Thoracic aorta (tissue), 2 donors: ENCODE measurements around the gene STK39. TPM values are rescaled to one million over a fixed set of nuclear protein-coding genes. Genes with fewer than 3 reads are reported as not detected.

Source experiments
- ATAC-seq: fragments of 150-250 bp; one replicate; pipeline ENCODE4 v1.8.0; 2017; ENCODE audit warnings: low read depth; ENCODE audit not compliant: insufficient number of reproducible peaks, low FRiP score
- DNase-seq: peaks from one replicate; pipeline ENCODE4 v3.0.0-alpha.2; 2020; ENCODE audit warnings: low spot score
- H3K27ac ChIP-seq, 2 donors: fragments of 200-600 bp; sonication (generic); 1 replicate in 1 of 2; 2 replicates in 1 of 2; pipeline ENCODE4 v1.5.1; 2016; ENCODE audit warnings: mild to moderate bottlenecking in 2 of 2, moderate library complexity in 2 of 2
- H3K27me3 ChIP-seq: fragments of 200-600 bp; sonication (generic); replicated peaks from 2 replicates; pipeline ENCODE4 v1.6.0; 2016; ENCODE audit warnings: mild to moderate bottlenecking; ENCODE audit not compliant: insufficient read depth
- H3K36me3 ChIP-seq: fragments of 200-600 bp; sonication (generic); one replicate; pipeline ENCODE4 v1.5.1; 2016
- H3K4me1 ChIP-seq, 2 donors: fragments of 200-600 bp; sonication (generic); 1 replicate in 1 of 2; 2 replicates in 1 of 2; pipeline versions ENCODE4 v1.5.1 to v1.6.0; 2016; ENCODE audit warnings: low read depth in 2 of 2, mild to moderate bottlenecking in 1 of 2; ENCODE audit not compliant: control insufficient read depth in 1 of 2
- H3K4me3 ChIP-seq: fragments of 200-600 bp; sonication (generic); 2 replicates; pipeline ENCODE4 v1.5.1; 2016; ENCODE audit warnings: mild to moderate bottlenecking
- H3K9me3 ChIP-seq: fragments of 200-600 bp; sonication (generic); 2 replicates; pipeline ENCODE4 v1.5.1; 2016
- total RNA-seq, 2 donors: library from RNA; depleted of rRNA; stranded (reverse); fragments of >200 nt; gene quantifications; one replicate each; pipeline versions ENCODE4 v1.1.0 to v1.2.3, GENCODE V29; 2016
- TF ChIP-seq, protein P1 (sequence below): fragments of 200-600 bp; sonication (generic); IDR thresholded peaks from one replicate; pipeline ENCODE4 v1.5.1; 2019; ENCODE audit warnings: antibody characterized with exemption

Gene STK39
- total RNA-seq, 2 donors from 2014 or later = 11.5 to 18.5 TPM

DNA sequence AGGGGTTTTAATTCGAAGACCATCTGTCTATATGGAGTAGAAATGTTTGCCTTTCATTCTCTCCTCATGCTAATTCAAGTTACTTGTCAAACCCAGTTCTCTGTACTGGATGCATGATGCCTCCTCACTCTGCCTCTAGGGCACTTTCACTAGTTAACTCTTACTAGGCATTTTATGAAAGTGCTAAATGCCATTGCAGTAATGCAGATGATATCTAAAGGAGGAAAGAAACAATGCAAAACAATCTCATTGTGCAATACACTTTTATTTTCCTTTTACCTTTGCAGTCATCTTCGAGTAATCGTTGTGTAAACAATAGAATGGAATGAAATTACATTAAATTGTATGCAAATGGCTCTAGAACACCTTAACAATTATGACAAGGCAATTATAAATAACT lies 293.6 kb downstream of the STK39 start:
- DNase-seq (no peak), ATAC-seq (no peak)
- Histone ChIP-seq H3K27me3 (no peaks in the 10 kb centered on the region), H3K27ac (no peak overlapping the region), H3K9me3 (no peaks in the 10 kb centered on the region), H3K4me1 (no peaks in the 10 kb centered on the region), H3K36me3 (no peaks in the 10 kb centered on the region), H3K4me3 (no peak overlapping the region)
- TF ChIP-seq, protein P1, sequence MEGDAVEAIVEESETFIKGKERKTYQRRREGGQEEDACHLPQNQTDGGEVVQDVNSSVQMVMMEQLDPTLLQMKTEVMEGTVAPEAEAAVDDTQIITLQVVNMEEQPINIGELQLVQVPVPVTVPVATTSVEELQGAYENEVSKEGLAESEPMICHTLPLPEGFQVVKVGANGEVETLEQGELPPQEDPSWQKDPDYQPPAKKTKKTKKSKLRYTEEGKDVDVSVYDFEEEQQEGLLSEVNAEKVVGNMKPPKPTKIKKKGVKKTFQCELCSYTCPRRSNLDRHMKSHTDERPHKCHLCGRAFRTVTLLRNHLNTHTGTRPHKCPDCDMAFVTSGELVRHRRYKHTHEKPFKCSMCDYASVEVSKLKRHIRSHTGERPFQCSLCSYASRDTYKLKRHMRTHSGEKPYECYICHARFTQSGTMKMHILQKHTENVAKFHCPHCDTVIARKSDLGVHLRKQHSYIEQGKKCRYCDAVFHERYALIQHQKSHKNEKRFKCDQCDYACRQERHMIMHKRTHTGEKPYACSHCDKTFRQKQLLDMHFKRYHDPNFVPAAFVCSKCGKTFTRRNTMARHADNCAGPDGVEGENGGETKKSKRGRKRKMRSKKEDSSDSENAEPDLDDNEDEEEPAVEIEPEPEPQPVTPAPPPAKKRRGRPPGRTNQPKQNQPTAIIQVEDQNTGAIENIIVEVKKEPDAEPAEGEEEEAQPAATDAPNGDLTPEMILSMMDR = no peak

GRCh38 chr2:167950571-167950970 lies 296.8 kb downstream of the STK39 start:
- TF ChIP-seq, protein P1 = no peak

GRCh38 chr2:167946441-167946841 lies 301.0 kb downstream of the STK39 start:
- Histone ChIP-seq H3K27me3 (no peaks in the 10 kb centered on the region), H3K27ac (no peak overlapping the region), H3K36me3 (no peaks in the 10 kb centered on the region), H3K9me3 (no peaks in the 10 kb centered on the region), H3K4me3 (no peak overlapping the region), H3K4me1 (no peaks in the 10 kb centered on the region)
- DNase-seq (no peak), ATAC-seq (no peak)
- TF ChIP-seq, protein P1 = no peak

More at GRCh38 chr2:167950571-167950970, 296.8 kb downstream of the STK39 start:
- no peaks in the 10 kb centered on the region for H3K4me1 ChIP-seq
- no peaks in the 10 kb centered on the region for H3K36me3 ChIP-seq
- no peak overlapping the region for H3K27ac ChIP-seq
- ATAC-seq (no peak), DNase-seq (no peak)
- H3K27me3 ChIP-seq = no peaks in the 10 kb centered on the region
- H3K4me3 ChIP-seq = no peak overlapping the region
- no peaks in the 10 kb centered on the region for H3K9me3 ChIP-seq

- no peaks in the 10 kb centered on the region for H3K4me1 ChIP-seq
- H3K4me3 ChIP-seq = no peak overlapping the region
- no peaks in the 10 kb centered on the region for H3K36me3 ChIP-seq
- DNase-seq (no peak), ATAC-seq (no peak)
- TF ChIP-seq, protein P1 = no peak
- no peaks in the 10 kb centered on the region for H3K27me3 ChIP-seq
- H3K27ac ChIP-seq = no peak overlapping the region
- H3K9me3 ChIP-seq = no peaks in the 10 kb centered on the region
These were observed 301.6 kb downstream of the STK39 start for GRCh38 chr2:167945660-167946368.

GRCh38 chr2:167944825-167945659 lies 302.4 kb downstream of the STK39 start:
- no peaks in the 10 kb centered on the region for H3K27me3 ChIP-seq
- H3K27ac ChIP-seq = no peak overlapping the region
- H3K4me1 ChIP-seq = no peaks in the 10 kb centered on the region
- DNase-seq (no peak), ATAC-seq (no peak)
- H3K9me3 ChIP-seq = no peaks in the 10 kb centered on the region
- TF ChIP-seq, protein P1 = no peak
- H3K4me3 ChIP-seq = no peak overlapping the region
- H3K36me3 ChIP-seq = no peaks in the 10 kb centered on the region
